NB4 (cell line): ENCODE data around the gene CDC7.

Source experiments
- DNase-seq: peaks from one replicate; pipeline ENCODE4 v3.0.0; 2010; ENCODE audit warnings: low read depth
- H3K4me3 ChIP-seq: one replicate; pipeline ENCODE4 v1.5.1; 2011; ENCODE audit warnings: mild to moderate bottlenecking, low read depth, low read length, moderate library complexity
- MYC ChIP-seq: IDR thresholded peaks from 2 replicates; pipeline ENCODE4 v1.6.1; 2011; ENCODE audit warnings: low read depth, low read length
- POLR2A ChIP-seq: IDR thresholded peaks from 2 replicates; pipeline ENCODE4 v1.6.1; 2011; ENCODE audit warnings: mild to moderate bottlenecking; ENCODE audit not compliant: insufficient read length; ENCODE audit errors: extremely low read depth
- TF ChIP-seq, protein P1 (sequence below): IDR thresholded peaks from 2 replicates; pipeline ENCODE4 v1.6.1; 2011; ENCODE audit warnings: low read depth, low read length
- TF ChIP-seq, protein P2 (sequence below): IDR thresholded peaks from one replicate; pipeline ENCODE4 v1.5.1; 2012; ENCODE audit warnings: low read depth, low read length

The CDC7 gene

DNA sequence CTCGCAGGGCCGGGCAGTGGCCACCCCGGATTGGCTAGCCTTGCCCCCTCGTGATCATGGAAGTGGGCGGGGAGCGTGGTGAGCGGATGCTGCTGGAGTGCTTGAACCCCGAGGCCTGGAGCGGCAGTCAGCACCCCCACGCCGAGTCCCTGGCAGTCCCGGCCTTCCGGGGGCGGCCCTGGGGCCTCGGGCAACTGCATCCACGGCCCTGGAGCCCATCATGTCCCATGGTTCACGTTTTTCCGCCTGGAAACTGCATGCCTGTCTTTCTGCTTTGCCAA, 45.6 kb downstream of the CDC7 start:
- no peak for DNase-seq
- TF ChIP-seq, protein P1, sequence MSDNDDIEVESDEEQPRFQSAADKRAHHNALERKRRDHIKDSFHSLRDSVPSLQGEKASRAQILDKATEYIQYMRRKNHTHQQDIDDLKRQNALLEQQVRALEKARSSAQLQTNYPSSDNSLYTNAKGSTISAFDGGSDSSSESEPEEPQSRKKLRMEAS: no peak
- TF ChIP-seq, protein P2, sequence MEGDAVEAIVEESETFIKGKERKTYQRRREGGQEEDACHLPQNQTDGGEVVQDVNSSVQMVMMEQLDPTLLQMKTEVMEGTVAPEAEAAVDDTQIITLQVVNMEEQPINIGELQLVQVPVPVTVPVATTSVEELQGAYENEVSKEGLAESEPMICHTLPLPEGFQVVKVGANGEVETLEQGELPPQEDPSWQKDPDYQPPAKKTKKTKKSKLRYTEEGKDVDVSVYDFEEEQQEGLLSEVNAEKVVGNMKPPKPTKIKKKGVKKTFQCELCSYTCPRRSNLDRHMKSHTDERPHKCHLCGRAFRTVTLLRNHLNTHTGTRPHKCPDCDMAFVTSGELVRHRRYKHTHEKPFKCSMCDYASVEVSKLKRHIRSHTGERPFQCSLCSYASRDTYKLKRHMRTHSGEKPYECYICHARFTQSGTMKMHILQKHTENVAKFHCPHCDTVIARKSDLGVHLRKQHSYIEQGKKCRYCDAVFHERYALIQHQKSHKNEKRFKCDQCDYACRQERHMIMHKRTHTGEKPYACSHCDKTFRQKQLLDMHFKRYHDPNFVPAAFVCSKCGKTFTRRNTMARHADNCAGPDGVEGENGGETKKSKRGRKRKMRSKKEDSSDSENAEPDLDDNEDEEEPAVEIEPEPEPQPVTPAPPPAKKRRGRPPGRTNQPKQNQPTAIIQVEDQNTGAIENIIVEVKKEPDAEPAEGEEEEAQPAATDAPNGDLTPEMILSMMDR: no peak
- TF ChIP-seq POLR2A (no peak), MYC (no peak)
- H3K4me3 ChIP-seq: no peak overlapping the region

DNA sequence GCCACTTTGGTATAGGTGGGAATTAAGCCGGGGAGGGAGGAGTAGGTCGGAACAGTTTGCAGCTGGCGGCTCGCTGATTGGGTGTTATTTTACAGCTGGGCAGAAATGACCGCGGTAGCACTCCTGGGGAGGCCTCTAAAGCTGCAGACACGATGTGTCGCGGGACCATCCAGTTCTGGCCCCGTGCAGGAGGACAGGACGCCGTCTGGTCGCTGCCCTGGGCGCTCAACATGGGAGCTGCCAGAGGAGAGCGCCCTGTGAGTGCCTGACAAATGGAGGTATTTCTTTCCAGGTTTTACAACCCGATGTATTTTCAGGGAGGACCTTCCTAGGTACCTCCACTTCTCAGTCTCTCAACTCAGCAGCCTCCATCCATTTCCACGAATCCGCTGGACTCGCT, 46.2 kb downstream of the CDC7 start:
- no peak for DNase-seq
- TF ChIP-seq, protein P2: no peak
- no peak for TF ChIP-seq POLR2A
- TF ChIP-seq MYC: no peak
- TF ChIP-seq, protein P1: no peak
- no peak overlapping the region for H3K4me3 ChIP-seq

DNA sequence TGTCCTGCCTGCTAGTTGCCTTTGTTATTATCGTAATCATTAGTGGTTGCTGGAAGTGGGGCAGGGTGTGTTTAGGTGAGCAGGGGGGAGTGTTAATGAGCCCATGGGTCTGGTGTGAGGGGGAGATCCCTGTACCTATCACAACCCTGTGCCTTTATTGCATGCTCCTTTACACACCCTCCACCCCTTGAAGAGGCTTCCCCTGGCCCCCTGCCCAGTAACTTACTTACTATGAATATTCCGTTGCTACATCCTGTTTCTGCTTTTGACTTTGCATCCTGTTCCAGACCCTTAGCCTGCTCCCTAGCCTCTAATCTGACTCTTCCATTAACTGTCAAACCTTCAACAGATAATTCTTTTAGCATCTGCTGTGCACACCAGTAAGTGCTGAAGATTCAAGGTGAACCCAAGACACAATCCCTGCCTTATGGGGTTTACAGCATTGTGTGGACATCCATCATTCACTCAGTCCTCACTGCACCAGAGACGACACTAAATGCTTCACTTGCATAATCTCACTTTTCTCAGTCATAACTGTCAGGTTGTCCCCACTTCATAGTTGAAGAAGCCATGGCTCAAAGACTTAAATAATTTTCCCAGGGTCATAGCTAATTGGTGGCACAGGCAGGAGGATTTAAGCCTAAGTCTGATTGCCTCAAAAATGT, 47.9 kb downstream of the CDC7 start:
- TF ChIP-seq, protein P2: no peak
- TF ChIP-seq, protein P1: no peak
- TF ChIP-seq POLR2A: no peak
- no peak for TF ChIP-seq MYC
- no peak for DNase-seq
- H3K4me3 ChIP-seq: no peak overlapping the region

DNA sequence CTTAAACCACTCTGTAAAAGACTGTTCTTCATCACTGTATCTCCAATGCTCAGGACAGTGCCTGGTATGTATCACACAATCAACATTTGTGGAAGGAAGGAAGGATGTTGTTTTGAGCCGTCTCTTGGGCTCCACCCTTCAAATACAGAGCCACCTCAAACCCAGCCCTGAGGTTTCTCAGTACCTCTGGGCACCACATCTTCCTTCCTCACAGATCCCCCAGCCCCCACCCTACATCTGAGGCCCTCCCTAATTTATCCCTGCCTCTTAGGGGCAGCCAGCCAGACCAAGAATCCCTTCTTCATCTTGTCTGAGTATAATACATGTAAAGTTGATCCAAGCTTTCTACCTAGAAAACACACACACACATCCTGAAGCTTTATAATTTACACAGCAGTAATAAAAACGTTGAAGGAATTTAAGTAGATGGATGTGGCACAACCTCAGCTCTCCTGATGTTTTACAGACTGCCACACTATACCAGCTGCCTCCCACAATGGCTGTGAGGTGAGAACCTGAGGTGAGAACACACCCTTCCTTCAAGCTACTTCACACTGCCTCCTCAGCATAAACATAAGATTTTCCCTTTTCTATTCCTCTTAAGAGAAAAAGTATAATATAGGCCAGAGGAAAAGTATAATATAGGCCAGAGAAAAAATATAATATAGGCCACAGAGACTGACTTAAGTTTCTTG, 48.5 kb downstream of the CDC7 start:
- DNase-seq: no peak
- no peak for TF ChIP-seq POLR2A
- TF ChIP-seq, protein P1: no peak
- TF ChIP-seq, protein P2: no peak
- no peak for TF ChIP-seq MYC
- no peak overlapping the region for H3K4me3 ChIP-seq

DNA sequence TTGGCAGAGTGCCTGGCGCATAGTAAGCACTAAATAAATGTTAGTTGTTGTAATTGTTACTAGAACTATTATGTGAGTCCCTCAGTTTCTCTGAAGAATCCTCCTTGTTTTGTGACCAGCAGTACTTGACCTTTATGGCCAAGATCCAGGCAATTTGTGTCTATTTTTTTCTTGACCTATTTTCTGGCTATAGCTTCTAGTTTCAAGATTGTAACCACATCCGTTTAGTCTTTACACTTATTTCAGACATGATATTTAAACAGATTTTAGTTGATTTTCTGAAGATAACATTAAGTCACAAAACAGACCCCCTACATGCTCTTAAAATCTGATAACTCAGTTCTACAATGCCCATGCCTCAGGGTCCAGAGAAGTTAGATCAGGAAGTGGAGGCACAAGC, 50.3 kb downstream of the CDC7 start:
- no peak overlapping the region for H3K4me3 ChIP-seq
- TF ChIP-seq MYC (no peak), POLR2A (no peak)
- TF ChIP-seq, protein P2: no peak
- TF ChIP-seq, protein P1: no peak
- DNase-seq: no peak

DNA sequence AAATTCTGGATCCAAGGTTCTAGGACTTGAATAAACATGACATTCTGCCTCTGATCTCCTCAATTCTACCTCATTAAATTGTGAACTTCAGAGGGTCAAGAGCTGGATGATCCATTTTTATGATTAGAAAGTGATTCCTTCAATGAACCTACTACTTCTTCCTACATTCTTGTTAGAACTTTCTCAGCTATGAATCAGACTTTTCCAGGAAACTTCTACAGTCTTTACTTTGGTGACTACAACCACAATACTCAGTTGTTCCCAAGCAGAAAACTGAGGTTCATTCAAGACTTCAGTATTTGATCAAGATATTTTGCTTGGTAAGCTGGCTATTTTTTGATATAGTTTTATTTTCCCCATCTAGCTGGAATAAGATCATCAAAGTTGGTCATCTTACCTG, 51.4 kb downstream of the CDC7 start:
- TF ChIP-seq, protein P2: no peak
- TF ChIP-seq POLR2A (no peak), MYC (no peak)
- TF ChIP-seq, protein P1: no peak
- no peak overlapping the region for H3K4me3 ChIP-seq
- DNase-seq: no peak
